Stimulated activated naive CD4-positive, alpha-beta T cell (primary cell): ENCODE data around the gene NEU2.

ENCODE experiments used
- DNase-seq, 6 experiments: peaks; one replicate each; lab custom pipeline; 2025; lab: John Stamatoyannopoulos, UW

NEU2 gene

GRCh38 chr2:233079473-233079877 is 47.0 kb downstream of the NEU2 start:
- DNase-seq: peak in 3 of 6 experiments; percentile 16 to 29 (median 27)

GRCh38 chr2:233079953-233080835 is 47.7 kb downstream of the NEU2 start:
- DNase-seq: peak in 3 of 6 experiments; percentile 17 to 24 (median 19)

GRCh38 chr2:233080836-233081229 is 48.4 kb downstream of the NEU2 start:
- DNase-seq: peak in 1 of 6 experiments; percentile 23

- DNase-seq: peak; percentile 31 to 75 (median 62)
Observed at GRCh38 chr2:233081232-233081730, 48.8 kb downstream of the NEU2 start.

- DNase-seq: no peak
Observed at GRCh38 chr2:233081731-233082221, 49.3 kb downstream of the NEU2 start.

GRCh38 chr2:233082222-233082930 is 49.9 kb downstream of the NEU2 start:
- no peak for DNase-seq

- DNase-seq: no peak
Observed at GRCh38 chr2:233082931-233083755, 50.7 kb downstream of the NEU2 start.

GRCh38 chr2:233083782-233084181 is 51.3 kb downstream of the NEU2 start:
- DNase-seq: peak in 3 of 6 experiments; percentile 41 to 56 (median 49)

- peak in 3 of 6 experiments; percentile 51 to 59 (median 56) for DNase-seq
Observed at GRCh38 chr2:233084488-233084887, 52.0 kb downstream of the NEU2 start.
